ENCODE results near the gene VSNL1.

GRCh38 chr2:17547737-17548136 is 7.2 kb downstream of the VSNL1 start:
- TF ChIP-seq CTCF (IDR thresholded peaks at IDR 0.05) = no peak
- no peak for TF ChIP-seq POLR2A (IDR thresholded peaks at IDR 0.05)
